Measurements from ENCODE around the gene PTHLH. TPM values are rescaled to one million over a fixed set of nuclear protein-coding genes. Genes with fewer than 3 reads are reported as not detected.

Gene PTHLH
- polyA plus RNA-seq, 3 donors, result not detected

GRCh38 chr12:27970401-27971120, 2.0 kb downstream of the PTHLH start:
- H3K4me3 ChIP-seq (replicated peaks in 1 of 3; ENCODE audit: low read depth in 2 of 3, low read length in 3 of 3), result no peak overlapping the region
- peaks cover 0 to 50% of the 10 kb centered on the region in 2 donors for H3K9me3 ChIP-seq (replicated peaks in 1 of 2; ENCODE audit: control insufficient read depth in 1 of 2, insufficient read depth in 1 of 2, low read length in 2 of 2)
- WGBS (ENCODE audit: insufficient coverage), result 1% methylated on average over 60 of the region's 69 CpGs
- Mint-ChIP-seq H3K27ac (no peak overlapping the region), H3K4me1 (peaks cover 16% of the 10 kb centered on the region), H3K4me3 (peak overlapping the region in 1 of 2 donors; percentile 85), H3K36me3 (peaks cover 4 to 6% of the 10 kb centered on the region in 2 donors), H3K27me3 (ENCODE audit: low read depth in 3 of 3) (peaks cover 84 to 94% (median 87%) of the 10 kb centered on the region in 3 donors), H3K9me3 (peaks cover 0 to 29% (median 14%) of the 10 kb centered on the region in 7 donors)
- no peak overlapping the region for H3K9ac ChIP-seq (ENCODE audit: insufficient read depth, low read length, poor library complexity, severe bottlenecking)
- H2AFZ ChIP-seq (ENCODE audit: insufficient read depth, low read depth, low read length, poor library complexity, severe bottlenecking), result no peak overlapping the region
- no peak overlapping the region for H3K4me2 ChIP-seq (replicated peaks; ENCODE audit: extremely low read depth, low read length, poor library complexity, severe bottlenecking)
- intact Hi-C loops (cut with micrococcal nuclease), result no loop called here
- no peaks in the 10 kb centered on the region for H3K36me3 ChIP-seq (replicated peaks in 1 of 2; ENCODE audit: control insufficient read depth in 1 of 2, insufficient read depth in 2 of 2, low read length in 2 of 2)
- H3K4me1 ChIP-seq (ENCODE audit: control insufficient read depth in 1 of 2, insufficient read depth in 2 of 2, low read length in 2 of 2), result peaks cover 0 to 6% of the 10 kb centered on the region in 2 donors
- H3K27ac ChIP-seq (ENCODE audit: low read depth in 1 of 2, low read length in 2 of 2), result no peak overlapping the region
- H3K27me3 ChIP-seq (ENCODE audit: control insufficient read depth in 2 of 2, insufficient read depth in 2 of 2, low read length in 2 of 2), result peaks cover 88 to 94% of the 10 kb centered on the region in 2 donors
- H4K20me1 ChIP-seq (ENCODE audit: insufficient read depth, low read length), result no peaks in the 10 kb centered on the region
- TF ChIP-seq, protein P1, sequence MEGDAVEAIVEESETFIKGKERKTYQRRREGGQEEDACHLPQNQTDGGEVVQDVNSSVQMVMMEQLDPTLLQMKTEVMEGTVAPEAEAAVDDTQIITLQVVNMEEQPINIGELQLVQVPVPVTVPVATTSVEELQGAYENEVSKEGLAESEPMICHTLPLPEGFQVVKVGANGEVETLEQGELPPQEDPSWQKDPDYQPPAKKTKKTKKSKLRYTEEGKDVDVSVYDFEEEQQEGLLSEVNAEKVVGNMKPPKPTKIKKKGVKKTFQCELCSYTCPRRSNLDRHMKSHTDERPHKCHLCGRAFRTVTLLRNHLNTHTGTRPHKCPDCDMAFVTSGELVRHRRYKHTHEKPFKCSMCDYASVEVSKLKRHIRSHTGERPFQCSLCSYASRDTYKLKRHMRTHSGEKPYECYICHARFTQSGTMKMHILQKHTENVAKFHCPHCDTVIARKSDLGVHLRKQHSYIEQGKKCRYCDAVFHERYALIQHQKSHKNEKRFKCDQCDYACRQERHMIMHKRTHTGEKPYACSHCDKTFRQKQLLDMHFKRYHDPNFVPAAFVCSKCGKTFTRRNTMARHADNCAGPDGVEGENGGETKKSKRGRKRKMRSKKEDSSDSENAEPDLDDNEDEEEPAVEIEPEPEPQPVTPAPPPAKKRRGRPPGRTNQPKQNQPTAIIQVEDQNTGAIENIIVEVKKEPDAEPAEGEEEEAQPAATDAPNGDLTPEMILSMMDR (IDR thresholded peaks at IDR 0.05), result no peak
- no peaks in the 10 kb centered on the region for H3K79me2 ChIP-seq (ENCODE audit: insufficient read depth, low read length)
- no peak for DNase-seq

GRCh38 chr12:27969624-27970400, 2.7 kb downstream of the PTHLH start:
- Mint-ChIP-seq H3K27ac (no peak overlapping the region), H3K27me3 (ENCODE audit: low read depth in 3 of 3) (peaks cover 76 to 94% (median 82%) of the 10 kb centered on the region in 3 donors), H3K36me3 (peaks cover 4 to 6% of the 10 kb centered on the region in 2 donors), H3K4me1 (peaks cover 16% of the 10 kb centered on the region), H3K9me3 (peaks cover 0 to 29% (median 10%) of the 10 kb centered on the region in 7 donors), H3K4me3 (peak overlapping the region; percentile 66 to 91)
- Histone ChIP-seq H4K20me1 (ENCODE audit: insufficient read depth, low read length) (no peaks in the 10 kb centered on the region), H3K27me3 (ENCODE audit: control insufficient read depth in 2 of 2, insufficient read depth in 2 of 2, low read length in 2 of 2) (peaks cover 88 to 91% of the 10 kb centered on the region in 2 donors), H3K79me2 (ENCODE audit: insufficient read depth, low read length) (no peaks in the 10 kb centered on the region), H3K9me3 (replicated peaks in 1 of 2; ENCODE audit: control insufficient read depth in 1 of 2, insufficient read depth in 1 of 2, low read length in 2 of 2) (peaks cover 0 to 44% of the 10 kb centered on the region in 2 donors), H3K9ac (ENCODE audit: insufficient read depth, low read length, poor library complexity, severe bottlenecking) (no peak overlapping the region), H3K4me3 (replicated peaks in 1 of 3; ENCODE audit: low read depth in 2 of 3, low read length in 3 of 3) (peak overlapping the region in 1 of 3 experiments; percentile 49), H2AFZ (ENCODE audit: insufficient read depth, low read depth, low read length, poor library complexity, severe bottlenecking) (no peak overlapping the region), H3K36me3 (replicated peaks in 1 of 2; ENCODE audit: control insufficient read depth in 1 of 2, insufficient read depth in 2 of 2, low read length in 2 of 2) (no peaks in the 10 kb centered on the region), H3K4me2 (replicated peaks; ENCODE audit: extremely low read depth, low read length, poor library complexity, severe bottlenecking) (peak overlapping the region; percentile 63), H3K27ac (ENCODE audit: low read depth in 1 of 2, low read length in 2 of 2) (no peak overlapping the region), H3K4me1 (ENCODE audit: control insufficient read depth in 1 of 2, insufficient read depth in 2 of 2, low read length in 2 of 2) (peaks cover 0 to 6% of the 10 kb centered on the region in 2 donors)
- WGBS (ENCODE audit: insufficient coverage), result under 1% methylated on average over 50 of the region's 55 CpGs
- intact Hi-C loops (cut with micrococcal nuclease), result no loop called here
- DNase-seq, result no peak
- TF ChIP-seq, protein P1 (IDR thresholded peaks at IDR 0.05), result no peak
